Trophoblast cell (in vitro differentiated cells and primary cell): ENCODE data around the gene PARD6A.

ENCODE experiments used
- DNase-seq, 2 donors: peaks; one replicate each; pipeline ENCODE4 v3.0.0-alpha.2; 2016
- H2AFZ ChIP-seq: 2 replicates; pipeline ENCODE4 v1.6.1; 2013; ENCODE audit warnings: low read length, moderate library complexity, mild to moderate bottlenecking; ENCODE audit not compliant: insufficient read depth, poor library complexity
- H2AK5ac ChIP-seq: 2 replicates; pipeline ENCODE4 v1.6.1; 2013; ENCODE audit warnings: mild to moderate bottlenecking, low read length
- H2BK120ac ChIP-seq: 2 replicates; pipeline ENCODE4 v1.6.1; 2013; ENCODE audit warnings: low read length, mild to moderate bottlenecking, moderate library complexity; ENCODE audit not compliant: insufficient read depth, poor library complexity
- H2BK12ac ChIP-seq: 2 replicates; pipeline ENCODE4 v1.6.1; 2013; ENCODE audit warnings: mild to moderate bottlenecking, low read length, moderate library complexity
- H2BK5ac ChIP-seq: 2 replicates; pipeline ENCODE4 v1.6.1; 2013; ENCODE audit warnings: low read length, low read depth, moderate library complexity, mild to moderate bottlenecking; ENCODE audit not compliant: poor library complexity
- H3K14ac ChIP-seq: 2 replicates; pipeline ENCODE4 v1.6.1; 2013; ENCODE audit warnings: mild to moderate bottlenecking, low read length
- H3K18ac ChIP-seq: 2 replicates; pipeline ENCODE4 v1.6.1; 2013; ENCODE audit warnings: mild to moderate bottlenecking, low read length
- H3K23ac ChIP-seq: 2 replicates; pipeline ENCODE4 v1.6.1; 2013; ENCODE audit warnings: low read length
- H3K27ac ChIP-seq: 2 replicates; pipeline ENCODE4 v1.5.1; 2013; ENCODE audit warnings: low read depth, mild to moderate bottlenecking, inconsistent platforms, low read length, moderate library complexity
- H3K27me3 ChIP-seq: 2 replicates; pipeline ENCODE4 v1.6.1; 2013; ENCODE audit warnings: inconsistent platforms, mild to moderate bottlenecking, low read length, moderate library complexity; ENCODE audit not compliant: insufficient read depth
- H3K36me3 ChIP-seq, 2 experiments: 1 replicate in 1 of 2; 2 replicates in 1 of 2; pipeline ENCODE4 v1.6.1; 2013; ENCODE audit warnings: low read length in 2 of 2, mild to moderate bottlenecking in 2 of 2, moderate library complexity in 1 of 2; ENCODE audit not compliant: insufficient read depth in 2 of 2, control insufficient read depth in 1 of 2
- H3K4ac ChIP-seq: 2 replicates; pipeline ENCODE4 v1.6.1; 2013; ENCODE audit warnings: low read depth, mild to moderate bottlenecking, low read length, moderate library complexity
- H3K4me1 ChIP-seq, 2 experiments: 1 replicate in 1 of 2; 2 replicates in 1 of 2; pipeline ENCODE4 v1.6.1; 2013; ENCODE audit warnings: low read length in 2 of 2, mild to moderate bottlenecking in 2 of 2, moderate library complexity in 1 of 2; ENCODE audit not compliant: insufficient read depth in 2 of 2, control insufficient read depth in 1 of 2
- H3K4me2 ChIP-seq: 2 replicates; pipeline ENCODE4 v1.6.1; 2013; ENCODE audit warnings: inconsistent platforms, mild to moderate bottlenecking, low read length, moderate library complexity
- H3K4me3 ChIP-seq: 2 replicates; pipeline ENCODE4 v1.5.1; 2013; ENCODE audit warnings: mild to moderate bottlenecking, low read depth, low read length, inconsistent platforms
- H3K79me1 ChIP-seq: one replicate; pipeline ENCODE4 v1.6.1; 2013; ENCODE audit warnings: low read length
- H3K79me2 ChIP-seq: 2 replicates; pipeline ENCODE4 v1.6.1; 2013; ENCODE audit warnings: low read length, mild to moderate bottlenecking; ENCODE audit not compliant: control insufficient read depth, insufficient read depth, poor library complexity
- H3K9ac ChIP-seq: 2 replicates; pipeline ENCODE4 v1.6.1; 2013; ENCODE audit warnings: mild to moderate bottlenecking, low read length
- H3K9me3 ChIP-seq: 2 replicates; pipeline ENCODE4 v1.6.1; 2013; ENCODE audit warnings: low read depth, mild to moderate bottlenecking, control low read depth, inconsistent platforms, low read length; ENCODE audit not compliant: insufficient read depth
- H4K12ac ChIP-seq: 2 replicates; pipeline ENCODE4 v1.6.1; 2013; ENCODE audit warnings: low read depth, mild to moderate bottlenecking, low read length, moderate library complexity
- H4K8ac ChIP-seq: 2 replicates; pipeline ENCODE4 v1.6.1; 2013; ENCODE audit warnings: low read depth, mild to moderate bottlenecking, low read length, moderate library complexity
- H4K91ac ChIP-seq: one replicate; pipeline ENCODE4 v1.6.1; 2013; ENCODE audit warnings: low read depth, mild to moderate bottlenecking, low read length, moderate library complexity
- WGBS: extraction: QIAGEN DNeasy Blood & Tissue Kit; methylation state at CpG from one replicate; pipeline ENCODE4 v1.1.7; 2013; ENCODE audit warnings: missing lambda C conversion rate; ENCODE audit not compliant: insufficient read length, insufficient coverage; ENCODE audit errors: extremely low coverage; 5-methylcytosine and 5-hydroxymethylcytosine counted together

The PARD6A gene

GRCh38 chr16:67666032-67666551 is 5.3 kb downstream of the PARD6A start:
- peaks cover 11 to 14% of the 10 kb centered on the region in 2 experiments for H3K4me1 ChIP-seq
- no peak overlapping the region for H2BK120ac ChIP-seq
- peak overlapping the region; percentile 6 for H4K12ac ChIP-seq
- H3K9ac ChIP-seq, result no peak overlapping the region
- no peaks in the 10 kb centered on the region for H3K27me3 ChIP-seq
- no peak overlapping the region for H4K91ac ChIP-seq
- H2BK12ac ChIP-seq, result no peak overlapping the region
- no peak overlapping the region for H2AFZ ChIP-seq
- H3K27ac ChIP-seq, result no peak overlapping the region
- H3K9me3 ChIP-seq, result no peaks in the 10 kb centered on the region
- no peak overlapping the region for H3K18ac ChIP-seq
- H2AK5ac ChIP-seq, result no peak overlapping the region
- no peak overlapping the region for H3K23ac ChIP-seq
- H3K79me2 ChIP-seq, result peaks cover 3% of the 10 kb centered on the region
- H3K4me2 ChIP-seq, result peak overlapping the region; percentile 78
- H4K8ac ChIP-seq, result peak overlapping the region; percentile 3
- peaks cover 5% of the 10 kb centered on the region for H3K79me1 ChIP-seq
- H3K4me3 ChIP-seq, result peak overlapping the region; percentile 79
- peaks cover 4% of the 10 kb centered on the region in 2 experiments for H3K36me3 ChIP-seq
- no peak overlapping the region for H2BK5ac ChIP-seq
- DNase-seq, result no peak
- H3K14ac ChIP-seq, result peak overlapping the region; percentile 13
- WGBS, result no CpG with 5 or more reads among the region's 46 CpGs
- no peak overlapping the region for H3K4ac ChIP-seq

GRCh38 chr16:67666559-67667452 is 6.0 kb downstream of the PARD6A start, which contains the start of the genes C16orf86 and ENKD1:
Gene C16orf86, plus strand, starts transcription at chr16:67666814. Its CDS starts 157 bp downstream, at chr16:67666971.
Gene ENKD1, minus strand, starts transcription at chr16:67666750. Its CDS starts 308 bp downstream, at chr16:67666442.
- Histone ChIP-seq H3K27me3 (no peaks in the 10 kb centered on the region), H3K9me3 (no peaks in the 10 kb centered on the region), H3K79me2 (peaks cover 3% of the 10 kb centered on the region), H3K23ac (no peak within 1 kb of the TSS), H2BK12ac (no peak within 1 kb of the TSS), H3K4ac (peak within 1 kb of the TSS; percentile 53), H2BK5ac (no peak within 1 kb of the TSS), H3K14ac (peak within 1 kb of the TSS; percentile 62), H3K4me2 (peak within 1 kb of the TSS; percentile 78), H3K9ac (no peak within 1 kb of the TSS), H2AK5ac (no peak within 1 kb of the TSS), H2BK120ac (peak within 1 kb of the TSS; percentile 70), H4K8ac (peak within 1 kb of the TSS; percentile 93), H4K12ac (peak within 1 kb of the TSS; percentile 70), H4K91ac (peak within 1 kb of the TSS; percentile 87), H3K4me1 (peaks cover 11% of the 10 kb centered on the region in 2 experiments), H3K36me3 (peaks cover 4% of the 10 kb centered on the region in 2 experiments), H3K4me3 (peak within 1 kb of the TSS; percentile 79), H2AFZ (peak within 1 kb of the TSS; percentile 96), H3K79me1 (peaks cover 5% of the 10 kb centered on the region), H3K18ac (peak within 1 kb of the TSS; percentile 70), H3K27ac (no peak within 1 kb of the TSS)
- no CpG with 5 or more reads among the region's 78 CpGs for WGBS
- DNase-seq, result peak; percentile 70 to 79

- Histone ChIP-seq H4K12ac (no peak overlapping the region), H3K4ac (no peak overlapping the region), H4K8ac (peak overlapping the region; percentile 93), H2BK120ac (no peak overlapping the region), H4K91ac (no peak overlapping the region), H3K36me3 (peaks cover 2 to 4% of the 10 kb centered on the region in 2 experiments), H3K79me1 (peaks cover 5% of the 10 kb centered on the region), H3K9ac (no peak overlapping the region), H3K18ac (no peak overlapping the region), H3K14ac (no peak overlapping the region), H2AK5ac (no peak overlapping the region), H2BK5ac (no peak overlapping the region), H2BK12ac (no peak overlapping the region), H3K4me2 (peak overlapping the region; percentile 78), H3K9me3 (no peaks in the 10 kb centered on the region), H3K79me2 (peaks cover 3% of the 10 kb centered on the region), H3K4me1 (peaks cover 11% of the 10 kb centered on the region in 2 experiments), H3K27ac (no peak overlapping the region), H3K23ac (no peak overlapping the region), H2AFZ (no peak overlapping the region), H3K4me3 (no peak overlapping the region), H3K27me3 (no peaks in the 10 kb centered on the region)
- WGBS, result no CpG with 5 or more reads among the region's 10 CpGs
- no peak for DNase-seq
Measured at GRCh38 chr16:67667453-67667816, 6.7 kb downstream of the PARD6A start.

- Histone ChIP-seq H3K9me3 (no peaks in the 10 kb centered on the region), H3K79me2 (peaks cover 3% of the 10 kb centered on the region), H2BK120ac (no peak overlapping the region), H3K4me1 (peaks cover 11% of the 10 kb centered on the region in 2 experiments), H3K4ac (no peak overlapping the region), H2BK12ac (no peak overlapping the region), H4K12ac (no peak overlapping the region), H3K14ac (no peak overlapping the region), H2AK5ac (no peak overlapping the region), H3K18ac (no peak overlapping the region), H2BK5ac (no peak overlapping the region), H4K91ac (no peak overlapping the region), H3K79me1 (peaks cover 5% of the 10 kb centered on the region), H3K27me3 (no peaks in the 10 kb centered on the region), H3K4me2 (no peak overlapping the region), H3K23ac (no peak overlapping the region), H3K9ac (no peak overlapping the region), H4K8ac (no peak overlapping the region), H2AFZ (no peak overlapping the region), H3K36me3 (peaks cover 0 to 3% of the 10 kb centered on the region in 2 experiments), H3K27ac (no peak overlapping the region), H3K4me3 (no peak overlapping the region)
- no CpG with 5 or more reads among the region's 18 CpGs for WGBS
- peak; percentile 97 for DNase-seq
Measured at GRCh38 chr16:67667817-67668494, 7.2 kb downstream of the PARD6A start.
